ENCODE data around the gene C20orf204. TPM values are rescaled to one million over a fixed set of nuclear protein-coding genes. Genes with fewer than 3 reads are reported as not detected.

C20orf204 gene
- total and polyA plus RNA-seq, 2 of the 4 experiments (the other 2 are of a cell fraction): 0.09 to 0.18 TPM

DNA sequence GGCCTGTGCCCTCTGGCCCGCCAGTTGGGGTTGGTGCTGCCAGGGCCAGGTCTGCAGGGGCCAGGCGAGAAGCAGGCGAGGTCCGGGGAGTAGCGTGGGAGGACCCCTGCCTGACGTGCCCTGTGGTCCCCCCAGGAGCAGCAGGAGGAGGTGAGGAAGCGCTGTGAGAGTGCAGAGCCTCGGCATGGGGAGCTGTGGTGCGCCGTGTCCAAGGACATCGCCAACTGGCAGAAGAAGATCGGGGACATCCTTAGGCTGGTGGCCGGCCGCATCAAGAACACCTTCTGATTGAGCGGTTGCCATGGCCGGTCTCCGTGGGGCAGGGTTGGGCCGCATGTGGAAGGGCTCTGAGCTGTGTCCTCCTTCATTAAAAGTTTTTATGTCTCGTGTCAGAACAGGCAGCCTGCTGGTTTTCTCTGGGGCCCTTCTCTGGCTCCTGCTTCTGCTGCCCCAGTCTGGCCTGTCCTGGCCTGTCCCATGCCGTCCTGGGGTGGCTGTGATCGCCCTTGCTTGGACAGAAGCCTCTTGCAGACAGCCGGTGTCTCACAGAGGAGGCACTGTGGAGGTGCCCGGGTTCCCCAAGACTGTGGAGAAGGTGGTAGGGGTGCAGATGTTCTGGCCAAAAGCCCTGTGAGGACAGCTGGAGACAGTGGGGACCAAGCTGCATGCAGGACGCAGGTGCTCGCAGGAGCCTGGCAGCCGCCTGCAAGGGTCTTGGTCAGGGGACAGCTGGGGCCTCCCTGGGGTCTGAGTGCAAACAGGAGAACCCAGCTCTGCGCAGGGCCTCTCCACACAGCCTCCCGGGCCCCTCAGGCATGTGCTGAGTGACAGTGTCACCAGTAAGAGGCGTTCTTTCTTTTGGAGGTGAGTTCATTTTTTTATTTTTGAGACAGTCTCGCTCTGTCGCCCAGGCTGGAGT is 3.0 kb upstream of the C20orf204 start (continued):
- TF ChIP-seq BHLHE40 (IDR thresholded peaks at IDR 0.05; ENCODE audit: low read depth, low read length): no peak

DNA sequence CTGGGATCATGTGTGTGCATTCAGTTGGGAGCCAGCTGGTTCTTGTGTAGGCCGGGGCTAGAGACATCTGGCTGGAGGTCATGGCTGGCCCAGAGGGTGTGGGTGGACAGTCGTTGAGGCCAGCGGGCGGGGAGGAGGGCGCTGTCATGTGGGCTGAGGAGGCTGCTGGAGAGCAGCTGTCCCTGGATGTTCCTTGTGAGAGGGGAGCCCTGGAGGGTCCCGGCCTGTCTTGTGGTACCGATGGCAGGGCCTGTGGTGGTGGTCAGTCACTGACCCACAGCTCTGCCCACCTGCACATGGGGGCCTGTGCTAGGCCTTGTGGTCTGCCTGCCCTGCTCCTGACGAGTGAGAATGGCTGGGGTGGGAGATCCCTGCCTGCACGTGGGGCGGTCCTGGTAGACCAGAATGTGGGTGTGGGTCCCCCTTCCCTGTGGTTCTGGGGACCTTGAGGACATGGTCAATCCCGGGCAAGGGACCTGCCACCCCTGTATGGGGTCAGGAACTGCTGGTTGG is 1.9 kb upstream of the C20orf204 start:
- Histone ChIP-seq H2AK9ac (replicated peaks; ENCODE audit: low read depth, low read length, poor library complexity) (no peak overlapping the region), H2BK120ac (ENCODE audit: low read depth, low read length) (no peak overlapping the region), H3K18ac (ENCODE audit: low read depth, low read length) (no peak overlapping the region), H3K14ac (replicated peaks; ENCODE audit: low read depth, low read length) (no peak overlapping the region), H3K9me1 (ENCODE audit: insufficient read depth, low read length) (no peaks in the 10 kb centered on the region), H4K5ac (ENCODE audit: low read depth, low read length) (no peak overlapping the region), H2BK20ac (ENCODE audit: low read depth, low read length) (no peak overlapping the region), H3K4ac (ENCODE audit: low read depth, low read length) (no peak overlapping the region), H3K27ac (ENCODE audit: insufficient read depth, low read length) (no peak overlapping the region), H4K91ac (ENCODE audit: insufficient read depth, low read depth, low read length) (no peak overlapping the region), H2AK5ac (ENCODE audit: low read depth, low read length) (no peak overlapping the region), H4K8ac (ENCODE audit: low read depth in 2 of 2, low read length in 2 of 2) (no peak overlapping the region), H3K56ac (ENCODE audit: extremely low read depth, insufficient read depth, low read length) (no peak overlapping the region), H3K9me3 (ENCODE audit: control insufficient read depth, insufficient read depth, low read length) (no peaks in the 10 kb centered on the region), H3K36me3 (ENCODE audit: control insufficient read depth, insufficient read depth, low read length) (peaks cover 36% of the 10 kb centered on the region), H3K27me3 (ENCODE audit: control insufficient read depth, insufficient read depth, low read length) (peaks cover 10% of the 10 kb centered on the region; the same call in 1 of the 2 replicates), H2BK15ac (ENCODE audit: low read depth, low read length) (no peak overlapping the region), H4K20me1 (ENCODE audit: insufficient read depth, low read length) (peaks cover 5% of the 10 kb centered on the region; the same call in 1 of the 2 replicates), H3K4me3 (ENCODE audit: insufficient read depth, low read depth, low read length) (no peak overlapping the region), H3K79me1 (ENCODE audit: low read depth in 1 of 2, low read length in 2 of 2) (no peaks in the 10 kb centered on the region), H2AFZ (replicated peaks; ENCODE audit: low read length, poor library complexity) (no peak overlapping the region), H3K4me2 (ENCODE audit: low read depth, low read length) (no peak overlapping the region), H3K23ac (ENCODE audit: low read depth, low read length) (no peak overlapping the region), H3K9ac (ENCODE audit: low read depth, low read length) (no peak overlapping the region), H3K4me1 (ENCODE audit: control insufficient read depth, insufficient read depth, low read length) (peaks cover 4% of the 10 kb centered on the region; the same call in 1 of the 2 replicates), H2BK5ac (ENCODE audit: low read depth, low read length, poor library complexity, severe bottlenecking) (no peak overlapping the region)
- ATAC-seq (ENCODE audit: low read depth): no peak
- in situ Hi-C loops (cut with MboI; ENCODE audit: low sequenced_read_pairs) (no loop called here), dilution Hi-C loops (cut with HindIII; ENCODE audit: low sequenced_read_pairs, unreplicated experiment) (no loop called here), intact Hi-C loops (cut with micrococcal nuclease) (no loop called here)
- ChIA-PET POLR2A (ENCODE audit: unreplicated experiment) (no interaction called here), CTCF (no interaction called here)
- WGBS, 2 experiments (ENCODE audit: extremely low coverage in 2 of 2, insufficient read length in 1 of 2): no CpG with 5 or more reads among the region's 11 CpGs
- BruUV-seq (replicated peaks): no TSS peak
- no peak for DNase-seq
- TF ChIP-seq NFE2L2 (IDR thresholded peaks at IDR 0.05; ENCODE audit: low read depth, low read length) (no peak), BHLHE40 (IDR thresholded peaks at IDR 0.05; ENCODE audit: low read depth, low read length) (no peak), MAZ (IDR thresholded peaks at IDR 0.05; ENCODE audit: borderline replicate concordance, low read depth, low read length) (no peak), CEBPB (IDR thresholded peaks at IDR 0.05; ENCODE audit: low read depth, low read length) (no peak), RCOR1 (IDR thresholded peaks at IDR 0.05; ENCODE audit: insufficient replicate concordance, low read length) (no peak), MAFK (IDR thresholded peaks at IDR 0.05; ENCODE audit: low read depth, low read length) (no peak), FOS (IDR thresholded peaks at IDR 0.05; ENCODE audit: low read depth, low read length) (no peak), CHD1 (IDR thresholded peaks at IDR 0.05; ENCODE audit: low read depth, low read length) (no peak)
- TF ChIP-seq, protein P1, sequence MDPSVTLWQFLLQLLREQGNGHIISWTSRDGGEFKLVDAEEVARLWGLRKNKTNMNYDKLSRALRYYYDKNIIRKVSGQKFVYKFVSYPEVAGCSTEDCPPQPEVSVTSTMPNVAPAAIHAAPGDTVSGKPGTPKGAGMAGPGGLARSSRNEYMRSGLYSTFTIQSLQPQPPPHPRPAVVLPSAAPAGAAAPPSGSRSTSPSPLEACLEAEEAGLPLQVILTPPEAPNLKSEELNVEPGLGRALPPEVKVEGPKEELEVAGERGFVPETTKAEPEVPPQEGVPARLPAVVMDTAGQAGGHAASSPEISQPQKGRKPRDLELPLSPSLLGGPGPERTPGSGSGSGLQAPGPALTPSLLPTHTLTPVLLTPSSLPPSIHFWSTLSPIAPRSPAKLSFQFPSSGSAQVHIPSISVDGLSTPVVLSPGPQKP (IDR thresholded peaks at IDR 0.05; ENCODE audit: borderline replicate concordance, low read depth, low read length): no peak
- TF ChIP-seq, protein P2, sequence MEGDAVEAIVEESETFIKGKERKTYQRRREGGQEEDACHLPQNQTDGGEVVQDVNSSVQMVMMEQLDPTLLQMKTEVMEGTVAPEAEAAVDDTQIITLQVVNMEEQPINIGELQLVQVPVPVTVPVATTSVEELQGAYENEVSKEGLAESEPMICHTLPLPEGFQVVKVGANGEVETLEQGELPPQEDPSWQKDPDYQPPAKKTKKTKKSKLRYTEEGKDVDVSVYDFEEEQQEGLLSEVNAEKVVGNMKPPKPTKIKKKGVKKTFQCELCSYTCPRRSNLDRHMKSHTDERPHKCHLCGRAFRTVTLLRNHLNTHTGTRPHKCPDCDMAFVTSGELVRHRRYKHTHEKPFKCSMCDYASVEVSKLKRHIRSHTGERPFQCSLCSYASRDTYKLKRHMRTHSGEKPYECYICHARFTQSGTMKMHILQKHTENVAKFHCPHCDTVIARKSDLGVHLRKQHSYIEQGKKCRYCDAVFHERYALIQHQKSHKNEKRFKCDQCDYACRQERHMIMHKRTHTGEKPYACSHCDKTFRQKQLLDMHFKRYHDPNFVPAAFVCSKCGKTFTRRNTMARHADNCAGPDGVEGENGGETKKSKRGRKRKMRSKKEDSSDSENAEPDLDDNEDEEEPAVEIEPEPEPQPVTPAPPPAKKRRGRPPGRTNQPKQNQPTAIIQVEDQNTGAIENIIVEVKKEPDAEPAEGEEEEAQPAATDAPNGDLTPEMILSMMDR (conservative IDR thresholded peaks at IDR 0.05; ENCODE audit: low read depth, low read length): no peak
- TF ChIP-seq, protein P3, sequence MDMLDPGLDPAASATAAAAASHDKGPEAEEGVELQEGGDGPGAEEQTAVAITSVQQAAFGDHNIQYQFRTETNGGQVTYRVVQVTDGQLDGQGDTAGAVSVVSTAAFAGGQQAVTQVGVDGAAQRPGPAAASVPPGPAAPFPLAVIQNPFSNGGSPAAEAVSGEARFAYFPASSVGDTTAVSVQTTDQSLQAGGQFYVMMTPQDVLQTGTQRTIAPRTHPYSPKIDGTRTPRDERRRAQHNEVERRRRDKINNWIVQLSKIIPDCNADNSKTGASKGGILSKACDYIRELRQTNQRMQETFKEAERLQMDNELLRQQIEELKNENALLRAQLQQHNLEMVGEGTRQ (IDR thresholded peaks at IDR 0.05; ENCODE audit: low read depth, low read length): no peak

All from IMR-90 (cell line).